H9 (cell line): ENCODE data around the gene SLCO4A1. TPM values are rescaled to one million over a fixed set of nuclear protein-coding genes. Genes with fewer than 3 reads are reported as not detected.

Source experiments
- DNase-seq: peaks from one replicate; pipeline ENCODE4 v3.0.0-alpha.2; 2017
- H2AFZ ChIP-seq: one replicate; pipeline ENCODE4 v1.6.1; 2013; ENCODE audit warnings: mild to moderate bottlenecking, low read length, control low read depth, moderate library complexity
- H2AK5ac ChIP-seq: 2 replicates; pipeline ENCODE4 v1.6.1; 2013; ENCODE audit warnings: low read length, control low read depth, mixed read lengths; ENCODE audit not compliant: insufficient read length
- H2BK120ac ChIP-seq: one replicate; pipeline ENCODE4 v1.6.1; 2013; ENCODE audit warnings: low read depth, mild to moderate bottlenecking, low read length, control low read depth, inconsistent platforms; ENCODE audit not compliant: poor library complexity, severe bottlenecking
- H2BK12ac ChIP-seq: 2 replicates; pipeline ENCODE4 v1.6.1; 2013; ENCODE audit warnings: low read length, control low read depth, mixed read lengths, low read depth; ENCODE audit not compliant: insufficient read length
- H2BK15ac ChIP-seq: 2 replicates; pipeline ENCODE4 v1.6.1; 2013; ENCODE audit warnings: low read depth, low read length, control low read depth
- H2BK20ac ChIP-seq: one replicate; pipeline ENCODE4 v1.6.1; 2013; ENCODE audit warnings: low read depth, mild to moderate bottlenecking, low read length, control low read depth, inconsistent platforms; ENCODE audit not compliant: poor library complexity, severe bottlenecking
- H2BK5ac ChIP-seq: 2 replicates; pipeline ENCODE4 v1.6.1; 2013; ENCODE audit warnings: low read length, control low read depth, mixed read lengths; ENCODE audit not compliant: insufficient read length
- H3K14ac ChIP-seq: 2 replicates; pipeline ENCODE4 v1.6.1; 2013; ENCODE audit warnings: low read length, control low read depth; ENCODE audit not compliant: insufficient read depth
- H3K18ac ChIP-seq: 2 replicates; pipeline ENCODE4 v1.6.1; 2013; ENCODE audit warnings: low read depth, mild to moderate bottlenecking, mixed read lengths, low read length, control low read depth; ENCODE audit not compliant: insufficient read length
- H3K23ac ChIP-seq: 2 replicates; pipeline ENCODE4 v1.6.1; 2013; ENCODE audit warnings: low read length, control low read depth, mixed read lengths, low read depth; ENCODE audit not compliant: insufficient read length
- H3K23me2 ChIP-seq: 2 replicates; pipeline ENCODE4 v1.6.1; 2013; ENCODE audit warnings: low read depth, mild to moderate bottlenecking, mixed read lengths, low read length, control low read depth; ENCODE audit not compliant: insufficient read length, poor library complexity, severe bottlenecking
- H3K27ac ChIP-seq: 2 replicates; pipeline ENCODE4 v1.5.1; 2013; ENCODE audit warnings: low read length, control low read depth, mixed read lengths, low read depth; ENCODE audit not compliant: insufficient read length
- H3K27me3 ChIP-seq: 2 replicates; pipeline ENCODE4 v1.6.1; 2013; ENCODE audit warnings: low read length, control low read depth, inconsistent platforms; ENCODE audit not compliant: insufficient read depth
- H3K4ac ChIP-seq: 2 replicates; pipeline ENCODE4 v1.6.1; 2013; ENCODE audit warnings: low read depth, mild to moderate bottlenecking, control low read depth, inconsistent platforms, low read length, moderate library complexity
- H3K4me1 ChIP-seq: 2 replicates; pipeline ENCODE4 v1.6.1; 2013; ENCODE audit warnings: low read length, control low read depth, inconsistent platforms; ENCODE audit not compliant: insufficient read depth
- H3K4me2 ChIP-seq: 2 replicates; pipeline ENCODE4 v1.6.1; 2013; ENCODE audit warnings: low read length, control low read depth, mixed read lengths; ENCODE audit not compliant: insufficient read length, insufficient read depth
- H3K56ac ChIP-seq: 2 replicates; pipeline ENCODE4 v1.6.1; 2013; ENCODE audit warnings: low read depth, mild to moderate bottlenecking, mixed read lengths, low read length, control low read depth; ENCODE audit not compliant: insufficient read length
- H3K79me1 ChIP-seq: 2 replicates; pipeline ENCODE4 v1.6.1; 2013; ENCODE audit warnings: low read depth, mild to moderate bottlenecking, moderate library complexity, low read length, control low read depth, inconsistent platforms; ENCODE audit not compliant: insufficient read depth, poor library complexity, severe bottlenecking
- H3K79me2 ChIP-seq: 2 replicates; pipeline ENCODE4 v1.6.1; 2013; ENCODE audit warnings: low read length, control low read depth, inconsistent platforms; ENCODE audit not compliant: insufficient read depth
- H3K9ac ChIP-seq: 2 replicates; pipeline ENCODE4 v1.6.1; 2013; ENCODE audit warnings: low read length, control low read depth, mixed read lengths; ENCODE audit not compliant: insufficient read length; ENCODE audit errors: extremely low read depth
- H3K9me3 ChIP-seq: one replicate; pipeline ENCODE4 v1.6.1; 2013; ENCODE audit warnings: low read depth, low read length, inconsistent platforms; ENCODE audit not compliant: control insufficient read depth
- H3T11ph ChIP-seq: one replicate; pipeline ENCODE4 v1.6.1; 2013; ENCODE audit warnings: mild to moderate bottlenecking, low read length, control low read depth, inconsistent platforms
- H4K20me1 ChIP-seq: one replicate; pipeline ENCODE4 v1.6.1; 2013; ENCODE audit not compliant: control insufficient read depth, insufficient read length, insufficient read depth
- H4K5ac ChIP-seq: 2 replicates; pipeline ENCODE4 v1.6.1; 2013; ENCODE audit warnings: low read depth, mild to moderate bottlenecking, mixed read lengths, low read length, control low read depth; ENCODE audit not compliant: insufficient read length
- H4K8ac ChIP-seq: replicated peaks from 2 replicates; pipeline ENCODE4 v1.6.1; 2013; ENCODE audit warnings: low read length, control low read depth, mixed read lengths, low read depth; ENCODE audit not compliant: insufficient read length
- H4K91ac ChIP-seq: 2 replicates; pipeline ENCODE4 v1.6.1; 2013; ENCODE audit warnings: low read depth, mild to moderate bottlenecking, moderate library complexity, mixed read lengths, low read length, control low read depth; ENCODE audit not compliant: insufficient read length
- H3K27ac Mint-ChIP-seq, 3 experiments: 2 replicates in 2 of 3; 3 replicates in 1 of 3; pipeline ENCODE4 v1.8.0; 2020 to 2021; ENCODE audit warnings: mixed read lengths in 3 of 3, mild to moderate bottlenecking in 1 of 3, moderate library complexity in 1 of 3
- H3K27me3 Mint-ChIP-seq: 2 replicates; pipeline ENCODE4 v1.8.0; 2021; ENCODE audit warnings: low read depth, mild to moderate bottlenecking, moderate library complexity, mixed read lengths
- H3K36me3 Mint-ChIP-seq, 3 experiments: 2 replicates in 2 of 3; 3 replicates in 1 of 3; pipeline ENCODE4 v1.8.0; 2020 to 2021; ENCODE audit warnings: low read depth in 3 of 3, mixed read lengths in 3 of 3; ENCODE audit not compliant: insufficient read depth in 1 of 3
- H3K4me1 Mint-ChIP-seq, 2 experiments: 2 replicates each; pipeline ENCODE4 v1.8.0; 2020; ENCODE audit warnings: mixed read lengths in 2 of 2
- H3K4me3 Mint-ChIP-seq, 2 experiments: 2 replicates in 1 of 2; 3 replicates in 1 of 2; pipeline ENCODE4 v1.8.0; 2020 to 2021; ENCODE audit warnings: mild to moderate bottlenecking in 2 of 2, mixed read lengths in 2 of 2, moderate library complexity in 1 of 2
- H3K9me3 Mint-ChIP-seq, 2 experiments: 2 replicates in 1 of 2; 3 replicates in 1 of 2; pipeline ENCODE4 v1.8.0; 2020; ENCODE audit warnings: mild to moderate bottlenecking in 2 of 2, mixed read lengths in 2 of 2, moderate library complexity in 1 of 2
- WGBS: extraction: QIAGEN DNeasy Blood & Tissue Kit; methylation state at CpG from one replicate; pipeline ENCODE4 v1.1.7; 2013; ENCODE audit warnings: missing lambda C conversion rate, low lambda C conversion rate, mixed read lengths; ENCODE audit not compliant: insufficient read length; ENCODE audit errors: extremely low coverage; 5-methylcytosine and 5-hydroxymethylcytosine counted together
- total RNA-seq: library from RNA; stranded (reverse); gene quantifications from 2 replicates; pipeline ENCODE4 v1.2.1, GENCODE V29; 2021
- TF ChIP-seq, protein P1 (sequence below): fragments of 200-600 bp; sonication (generic); conservative IDR thresholded peaks from 3 replicates; pipeline ENCODE4 v1.8.0; 2021; ENCODE audit warnings: antibody characterized with exemption, mild to moderate bottlenecking

SLCO4A1 gene
- total RNA-seq, 1 experiment from 2014 or later, result 9.4 TPM

DNA sequence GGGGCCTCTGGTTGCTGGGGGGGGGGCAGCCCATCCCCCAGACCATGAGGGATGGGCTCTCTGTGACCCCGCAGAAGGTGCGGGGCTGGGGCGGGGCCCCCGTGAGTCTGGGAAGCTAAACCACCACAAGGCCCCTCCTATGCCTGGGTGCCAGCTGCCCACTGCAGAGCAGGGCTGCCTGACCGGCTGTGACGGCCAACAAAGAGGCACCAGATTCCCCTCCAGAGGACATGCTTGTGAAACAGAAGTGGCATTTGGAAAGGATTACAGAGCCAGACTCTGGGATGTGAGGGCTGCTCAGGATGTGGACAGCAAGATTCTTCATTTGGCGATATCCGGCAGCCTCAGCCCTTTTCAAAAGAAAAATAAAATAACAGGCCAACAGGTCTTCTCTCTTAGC lies 49.9 kb downstream of the SLCO4A1 start:
- Histone ChIP-seq H3K56ac (no peak overlapping the region), H3T11ph (no peak overlapping the region), H2BK15ac (no peak overlapping the region), H3K9me3 (no peaks in the 10 kb centered on the region), H3K23me2 (no peaks in the 10 kb centered on the region), H3K27ac (no peak overlapping the region), H2BK5ac (no peak overlapping the region), H3K4ac (no peak overlapping the region), H3K23ac (no peak overlapping the region), H4K8ac (no peak overlapping the region), H3K14ac (no peak overlapping the region; the same call in 1 of the 2 replicates), H3K4me1 (no peaks in the 10 kb centered on the region), H3K4me2 (no peak overlapping the region), H3K79me2 (no peaks in the 10 kb centered on the region), H2AFZ (no peak overlapping the region), H3K79me1 (no peaks in the 10 kb centered on the region), H4K91ac (no peak overlapping the region), H2BK12ac (no peak overlapping the region), H3K27me3 (no peaks in the 10 kb centered on the region), H4K20me1 (no peaks in the 10 kb centered on the region), H2AK5ac (no peak overlapping the region), H3K9ac (no peak overlapping the region), H4K5ac (no peak overlapping the region), H2BK20ac (no peak overlapping the region), H2BK120ac (no peak overlapping the region), H3K18ac (no peak overlapping the region)
- no CpG with 5 or more reads among the region's 8 CpGs for WGBS
- TF ChIP-seq, protein P1, sequence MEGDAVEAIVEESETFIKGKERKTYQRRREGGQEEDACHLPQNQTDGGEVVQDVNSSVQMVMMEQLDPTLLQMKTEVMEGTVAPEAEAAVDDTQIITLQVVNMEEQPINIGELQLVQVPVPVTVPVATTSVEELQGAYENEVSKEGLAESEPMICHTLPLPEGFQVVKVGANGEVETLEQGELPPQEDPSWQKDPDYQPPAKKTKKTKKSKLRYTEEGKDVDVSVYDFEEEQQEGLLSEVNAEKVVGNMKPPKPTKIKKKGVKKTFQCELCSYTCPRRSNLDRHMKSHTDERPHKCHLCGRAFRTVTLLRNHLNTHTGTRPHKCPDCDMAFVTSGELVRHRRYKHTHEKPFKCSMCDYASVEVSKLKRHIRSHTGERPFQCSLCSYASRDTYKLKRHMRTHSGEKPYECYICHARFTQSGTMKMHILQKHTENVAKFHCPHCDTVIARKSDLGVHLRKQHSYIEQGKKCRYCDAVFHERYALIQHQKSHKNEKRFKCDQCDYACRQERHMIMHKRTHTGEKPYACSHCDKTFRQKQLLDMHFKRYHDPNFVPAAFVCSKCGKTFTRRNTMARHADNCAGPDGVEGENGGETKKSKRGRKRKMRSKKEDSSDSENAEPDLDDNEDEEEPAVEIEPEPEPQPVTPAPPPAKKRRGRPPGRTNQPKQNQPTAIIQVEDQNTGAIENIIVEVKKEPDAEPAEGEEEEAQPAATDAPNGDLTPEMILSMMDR, result no peak
- no peak for DNase-seq
- Mint-ChIP-seq H3K27me3 (no peaks in the 10 kb centered on the region; the same call in 1 of the 2 replicates), H3K27ac (no peak overlapping the region), H3K4me1 (peaks cover 4% of the 10 kb centered on the region in 2 experiments), H3K4me3 (no peak overlapping the region), H3K36me3 (no peaks in the 10 kb centered on the region), H3K9me3 (no peaks in the 10 kb centered on the region; a peak in 1 of 5 replicates)
